NCI-H460 (cell line): ENCODE results near the gene NHLRC4. TPM values are rescaled to one million over a fixed set of nuclear protein-coding genes. Genes with fewer than 3 reads are reported as not detected.

Experiments used
- small RNA-seq, 2 experiments: library from RNA; depleted of rRNA; stranded (forward); fragments of <200 nt; gene quantifications; one replicate each; pipeline ENCODE3, GENCODE V24; 2014
- total RNA-seq: library from RNA; depleted of rRNA; stranded (reverse); fragments of >200 nt; shearing (Covaris generic); gene quantifications from 2 replicates; pipeline ENCODE4 v1.2.3, GENCODE V29; 2014; rRNA removed

Gene NHLRC4
- total RNA-seq, 1 experiment from 2014 or later, result 0.35 TPM

Small RNAs within 50 kb of the gene (small RNA-seq; reads per million reads assigned to genes)
- gene MIR3176 (0.56 to 21.3 reads per million in 2 experiments), gene MIR5587 (0 to 0.18 reads per million in 2 experiments), gene Z98883.1 (0 reads per million in 2 experiments)

Other genes starting within 250 kb of the NHLRC4 start
- 35.7 and 38.3 TPM in 2 replicates for gene AXIN1, start 214.3 kb upstream of the NHLRC4 start, total RNA-seq
- 100 and 116 TPM in 2 replicates for gene MRPL28, start 196.5 kb upstream of the NHLRC4 start, total RNA-seq
- gene PGAP6, start 185.0 kb upstream of the NHLRC4 start, total RNA-seq, result 29.6 and 34.7 TPM in 2 replicates
- gene NME4, start 169.8 kb upstream of the NHLRC4 start, total RNA-seq, result 170 and 201 TPM in 2 replicates
- gene DECR2, start 165.1 kb upstream of the NHLRC4 start, total RNA-seq, result 15.7 and 16.9 TPM in 2 replicates
- gene RAB11FIP3, start 141.4 kb upstream of the NHLRC4 start, total RNA-seq, result 20.8 and 22.4 TPM in 2 replicates
- gene CAPN15, start 39.3 kb upstream of the NHLRC4 start, total RNA-seq, result 32.4 and 41.4 TPM in 2 replicates
- gene PRR35, start 6.6 kb upstream of the NHLRC4 start, total RNA-seq, result 0.05 TPM in 1 of 2 replicates, not detected in the other
- 16.7 and 18.3 TPM in 2 replicates for gene PIGQ, start 3.0 kb downstream of the NHLRC4 start, total RNA-seq
- 10.7 and 11.9 TPM in 2 replicates for gene RAB40C, start 23.1 kb downstream of the NHLRC4 start, total RNA-seq
- 0.15 and 0.43 TPM in 2 replicates for gene WFIKKN1, start 64.0 kb downstream of the NHLRC4 start, total RNA-seq
- gene METTL26, start 69.3 kb downstream of the NHLRC4 start, total RNA-seq, result 84.3 and 106 TPM in 2 replicates
- 60.2 and 87.0 TPM in 2 replicates for gene MCRIP2, start 74.8 kb downstream of the NHLRC4 start, total RNA-seq
- gene WDR90, start 82.4 kb downstream of the NHLRC4 start, total RNA-seq, result 13.1 and 14.6 TPM in 2 replicates
- gene RHOT2, start 101.1 kb downstream of the NHLRC4 start, total RNA-seq, result 39.6 and 47.4 TPM in 2 replicates
- 2.2 and 2.3 TPM in 2 replicates for gene RHBDL1, start 108.7 kb downstream of the NHLRC4 start, total RNA-seq
- gene STUB1, start 113.4 kb downstream of the NHLRC4 start, total RNA-seq, result 69.3 and 83.1 TPM in 2 replicates
- 46.5 and 52.1 TPM in 2 replicates for gene JMJD8, start 117.3 kb downstream of the NHLRC4 start, total RNA-seq
- 8.8 and 10.2 TPM in 2 replicates for gene WDR24, start 123.4 kb downstream of the NHLRC4 start, total RNA-seq
- 1.7 and 2.0 TPM in 2 replicates for gene FBXL16, start 138.8 kb downstream of the NHLRC4 start, total RNA-seq
- 30.3 and 61.8 TPM in 2 replicates for gene METRN, start 148.1 kb downstream of the NHLRC4 start, total RNA-seq
- 19.9 and 22.9 TPM in 2 replicates for gene ANTKMT, start 154.1 kb downstream of the NHLRC4 start, total RNA-seq
- 4.1 and 4.5 TPM in 2 replicates for gene CCDC78, start 159.4 kb downstream of the NHLRC4 start, total RNA-seq
- 9.3 and 11.7 TPM in 2 replicates for gene HAGHL, start 160.1 kb downstream of the NHLRC4 start, total RNA-seq
- 32.4 and 36.8 TPM in 2 replicates for gene CIAO3, start 174.0 kb downstream of the NHLRC4 start, total RNA-seq
- gene MSLN, start 193.7 kb downstream of the NHLRC4 start, total RNA-seq, result 0.29 and 0.54 TPM in 2 replicates
- 31.7 and 33.1 TPM in 2 replicates for gene RPUSD1, start 221.4 kb downstream of the NHLRC4 start, total RNA-seq
- gene CHTF18, start 221.6 kb downstream of the NHLRC4 start, total RNA-seq, result 10.9 and 12.1 TPM in 2 replicates
- gene GNG13, start 233.7 kb downstream of the NHLRC4 start, total RNA-seq, result not detected in 2 replicates